IPS-18a (cell line): Measurements from ENCODE around the gene CDADC1.
A peak's percentile ranks its signal among the peaks of the same experiment; 100 is the strongest.

ENCODE experiments used
- H3K27ac ChIP-seq: one replicate; pipeline ENCODE4 v1.5.1; 2013; ENCODE audit warnings: low read length
- H3K27me3 ChIP-seq: one replicate; pipeline ENCODE4 v1.6.1; 2013; ENCODE audit warnings: mild to moderate bottlenecking, low read length; ENCODE audit not compliant: control insufficient read depth, insufficient read depth
- H3K36me3 ChIP-seq: one replicate; pipeline ENCODE4 v1.6.1; 2013; ENCODE audit warnings: low read depth, low read length; ENCODE audit not compliant: control insufficient read depth
- H3K4me1 ChIP-seq: one replicate; pipeline ENCODE4 v1.6.1; 2013; ENCODE audit warnings: low read depth, low read length; ENCODE audit not compliant: control insufficient read depth
- H3K4me3 ChIP-seq: one replicate; pipeline ENCODE4 v1.5.1; 2013; ENCODE audit warnings: low read length
- H3K9ac ChIP-seq: one replicate; pipeline ENCODE4 v1.6.1; 2013; ENCODE audit warnings: mild to moderate bottlenecking, low read length, moderate library complexity
- H3K9me3 ChIP-seq: one replicate; pipeline ENCODE4 v1.6.1; 2013; ENCODE audit warnings: low read depth, low read length; ENCODE audit not compliant: control insufficient read depth

The CDADC1 gene

GRCh38 chr13:49247643-49248621 lies at the start of gene CDADC1:
CDADC1 (plus strand) TSS chr13:49247925; CDS start chr13:49248038, 113 bp downstream.
- Histone ChIP-seq H3K9ac (peak within 1 kb of the TSS; percentile 75), H3K4me3 (peak within 1 kb of the TSS; percentile 75), H3K36me3 (no peaks in the 10 kb centered on the region), H3K9me3 (no peaks in the 10 kb centered on the region), H3K27ac (no peak within 1 kb of the TSS), H3K4me1 (peaks cover 3% of the 10 kb centered on the region), H3K27me3 (no peaks in the 10 kb centered on the region)

DNA sequence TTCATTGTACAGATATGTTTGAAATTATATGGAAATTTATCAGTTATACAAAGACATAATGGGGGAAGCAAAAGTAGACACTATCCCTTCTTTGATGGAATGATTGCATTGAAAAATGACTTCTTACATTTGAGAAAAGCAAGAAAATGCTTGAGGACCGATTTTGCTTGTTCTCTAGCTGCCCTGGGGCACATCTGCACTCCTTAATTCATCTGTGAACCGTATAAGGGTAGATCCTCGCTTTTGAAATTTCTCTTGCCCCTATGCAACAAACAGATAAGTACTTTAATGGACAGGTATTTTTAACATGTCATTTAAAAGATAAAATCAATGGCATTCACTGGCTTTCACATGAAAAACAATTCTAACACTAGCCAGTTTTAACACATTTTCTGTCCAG lies 41.1 kb upstream of the CDADC1 start:
- Histone ChIP-seq H3K4me3 (no peak overlapping the region), H3K27me3 (no peaks in the 10 kb centered on the region), H3K9me3 (no peaks in the 10 kb centered on the region), H3K27ac (no peak overlapping the region), H3K36me3 (peaks cover 32% of the 10 kb centered on the region), H3K4me1 (no peaks in the 10 kb centered on the region), H3K9ac (no peak overlapping the region)

GRCh38 chr13:49208619-49209018 lies 39.1 kb upstream of the CDADC1 start:
- Histone ChIP-seq H3K9me3 (no peaks in the 10 kb centered on the region), H3K36me3 (peaks cover 23% of the 10 kb centered on the region), H3K27ac (no peak overlapping the region), H3K27me3 (no peaks in the 10 kb centered on the region), H3K4me3 (no peak overlapping the region), H3K4me1 (no peaks in the 10 kb centered on the region), H3K9ac (no peak overlapping the region)

- peaks cover 12% of the 10 kb centered on the region for H3K36me3 ChIP-seq
- no peak overlapping the region for H3K4me3 ChIP-seq
- H3K27ac ChIP-seq: no peak overlapping the region
- no peaks in the 10 kb centered on the region for H3K9me3 ChIP-seq
- no peaks in the 10 kb centered on the region for H3K27me3 ChIP-seq
- no peak overlapping the region for H3K9ac ChIP-seq
- peaks cover 7% of the 10 kb centered on the region for H3K4me1 ChIP-seq
Measured at GRCh38 chr13:49210114-49210513, 37.6 kb upstream of the CDADC1 start.

- H3K9ac ChIP-seq: no peak overlapping the region
- no peak overlapping the region for H3K4me3 ChIP-seq
- no peak overlapping the region for H3K27ac ChIP-seq
- H3K36me3 ChIP-seq: peaks cover 12% of the 10 kb centered on the region
- H3K9me3 ChIP-seq: no peaks in the 10 kb centered on the region
- H3K4me1 ChIP-seq: peaks cover 10% of the 10 kb centered on the region
- H3K27me3 ChIP-seq: no peaks in the 10 kb centered on the region
Measured at GRCh38 chr13:49210669-49211068, 37.1 kb upstream of the CDADC1 start.

- Histone ChIP-seq H3K27ac (no peak overlapping the region), H3K36me3 (no peaks in the 10 kb centered on the region), H3K4me3 (no peak overlapping the region), H3K9me3 (no peaks in the 10 kb centered on the region), H3K27me3 (peaks cover 27% of the 10 kb centered on the region), H3K4me1 (peaks cover 10% of the 10 kb centered on the region), H3K9ac (no peak overlapping the region)
Measured at GRCh38 chr13:49213539-49213938, 34.2 kb upstream of the CDADC1 start.

- peaks cover 10% of the 10 kb centered on the region for H3K4me1 ChIP-seq
- H3K27ac ChIP-seq: no peak overlapping the region
- H3K27me3 ChIP-seq: peaks cover 34% of the 10 kb centered on the region
- H3K9me3 ChIP-seq: no peaks in the 10 kb centered on the region
- H3K36me3 ChIP-seq: no peaks in the 10 kb centered on the region
- H3K9ac ChIP-seq: no peak overlapping the region
- no peak overlapping the region for H3K4me3 ChIP-seq
Measured at GRCh38 chr13:49213997-49214916, 33.5 kb upstream of the CDADC1 start.

GRCh38 chr13:49214917-49215376 lies 32.8 kb upstream of the CDADC1 start:
- H3K27ac ChIP-seq: no peak overlapping the region

GRCh38 chr13:49216334-49216733 lies 31.4 kb upstream of the CDADC1 start:
- no peak overlapping the region for H3K9ac ChIP-seq
- peaks cover 55% of the 10 kb centered on the region for H3K27me3 ChIP-seq
- H3K36me3 ChIP-seq: no peaks in the 10 kb centered on the region
- no peaks in the 10 kb centered on the region for H3K9me3 ChIP-seq
- no peak overlapping the region for H3K4me3 ChIP-seq
- H3K27ac ChIP-seq: no peak overlapping the region
- peaks cover 10% of the 10 kb centered on the region for H3K4me1 ChIP-seq

More at GRCh38 chr13:49214917-49215376, 32.8 kb upstream of the CDADC1 start:
- Histone ChIP-seq H3K9me3 (no peaks in the 10 kb centered on the region), H3K4me1 (peaks cover 10% of the 10 kb centered on the region), H3K9ac (no peak overlapping the region), H3K4me3 (no peak overlapping the region), H3K36me3 (no peaks in the 10 kb centered on the region), H3K27me3 (peaks cover 41% of the 10 kb centered on the region)

- no peaks in the 10 kb centered on the region for H3K36me3 ChIP-seq
- no peak overlapping the region for H3K27ac ChIP-seq
- peaks cover 72% of the 10 kb centered on the region for H3K27me3 ChIP-seq
- H3K9ac ChIP-seq: no peak overlapping the region
- H3K9me3 ChIP-seq: no peaks in the 10 kb centered on the region
- H3K4me3 ChIP-seq: peak overlapping the region; percentile 41
- peaks cover 10% of the 10 kb centered on the region for H3K4me1 ChIP-seq
Measured at GRCh38 chr13:49217962-49218492, 29.7 kb upstream of the CDADC1 start.

DNA sequence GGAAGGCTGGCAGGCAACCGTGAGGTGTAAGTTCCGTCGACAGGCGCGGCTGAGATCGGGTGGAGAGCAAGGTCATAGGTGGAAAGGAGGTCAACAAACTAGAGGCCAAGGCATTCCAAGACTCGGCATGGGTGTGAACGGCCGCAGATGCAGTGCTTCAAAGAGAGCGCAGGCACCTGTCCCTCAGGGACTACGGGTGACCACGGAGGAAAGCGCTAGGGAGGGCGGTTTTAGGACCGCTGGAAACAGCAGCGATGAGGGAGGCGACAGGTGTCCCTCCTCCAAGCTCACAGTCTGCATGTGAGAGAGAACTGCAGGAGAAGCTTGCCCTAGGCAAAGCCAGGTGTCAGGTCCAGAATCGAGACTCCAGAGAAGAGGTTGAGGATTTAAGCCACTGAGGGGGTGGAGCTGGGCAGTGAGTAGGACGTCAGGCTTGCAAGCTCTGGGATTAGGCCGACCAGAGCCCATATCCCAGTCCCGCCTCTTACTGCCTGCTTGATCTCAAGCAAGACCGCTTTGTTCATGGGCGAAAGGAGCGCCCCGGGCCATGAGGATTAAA lies 29.2 kb upstream of the CDADC1 start:
- peak overlapping the region; percentile 41 for H3K4me3 ChIP-seq

More for the DNA sequence above, 29.2 kb upstream of the CDADC1 start:
- no peak overlapping the region for H3K9ac ChIP-seq
- peaks cover 78% of the 10 kb centered on the region for H3K27me3 ChIP-seq
- H3K4me1 ChIP-seq: peaks cover 10% of the 10 kb centered on the region
- no peaks in the 10 kb centered on the region for H3K36me3 ChIP-seq
- H3K27ac ChIP-seq: no peak overlapping the region
- no peaks in the 10 kb centered on the region for H3K9me3 ChIP-seq
